Breast epithelium (tissue), 4 donors: ENCODE measurements around the gene EBF3. TPM values are rescaled to one million over a fixed set of nuclear protein-coding genes. Genes with fewer than 3 reads are reported as not detected.

Experiments
- DNase-seq, 2 donors: peaks; one replicate each; pipeline ENCODE4 v3.0.0-alpha.2; 2019; ENCODE audit warnings: low spot score in 2 of 2
- H3K27ac ChIP-seq, 2 donors: fragments of 200-600 bp; sonication (generic) in 1 of 2; one replicate each; pipeline ENCODE4 v1.5.1; 2016 to 2019; ENCODE audit warnings: mild to moderate bottlenecking in 1 of 2
- H3K27me3 ChIP-seq, 2 donors: fragments of 200-600 bp; sonication (generic) in 1 of 2; one replicate each; pipeline versions ENCODE4 v1.5.1 to v1.6.0; 2017 to 2019; ENCODE audit warnings: control low read depth in 1 of 2, mild to moderate bottlenecking in 1 of 2
- H3K36me3 ChIP-seq: fragments of 200-600 bp; one replicate; pipeline ENCODE4 v1.5.1; 2019
- H3K4me1 ChIP-seq, 2 donors: fragments of 200-600 bp; sonication (generic); one replicate each; pipeline ENCODE4 v1.5.1; 2016 to 2019; ENCODE audit warnings: control low read depth in 1 of 2
- H3K4me3 ChIP-seq, 3 donors: fragments of 200-600 bp; sonication (generic); 1 replicate in 2 of 3; 2 replicates in 1 of 3; pipeline ENCODE4 v1.5.1; 2016 to 2019; ENCODE audit warnings: mild to moderate bottlenecking in 3 of 3, moderate library complexity in 2 of 3
- H3K9me3 ChIP-seq, 2 donors: fragments of 200-600 bp; sonication (generic) in 1 of 2; one replicate each; pipeline ENCODE4 v1.5.1; 2016 to 2019; ENCODE audit warnings: control low read depth in 1 of 2
- POLR2A ChIP-seq: fragments of 450-650 bp; IDR thresholded peaks from one replicate; pipeline ENCODE4 v1.6.1; 2016; ENCODE audit warnings: antibody characterized with exemption, mild to moderate bottlenecking, moderate library complexity
- POLR2AphosphoS5 ChIP-seq, 3 donors: sonication (generic); formaldehyde crosslinking; IDR thresholded peaks; one replicate each; pipeline ENCODE4 v1.6.1; 2017; ENCODE audit warnings: antibody characterized with exemption in 3 of 3
- intact Hi-C: fragments of 100-400 bp; cut with DNase I; formaldehyde crosslinking; loops from one replicate; pipeline ENCODE4 v1.15.1; 2023; ENCODE audit warnings: low total_unique reads
- total RNA-seq, 3 donors: library from RNA; depleted of rRNA; stranded (reverse); fragments of >200 nt; gene quantifications; one replicate each; pipeline ENCODE4 v1.1.0, GENCODE V29; 2016
- TF ChIP-seq, protein P1 (sequence below), 3 donors: fragments of 450-650 bp; IDR thresholded peaks; one replicate each; pipeline ENCODE4 v1.5.1; 2016 to 2017; ENCODE audit warnings: antibody characterized with exemption in 3 of 3, mild to moderate bottlenecking in 3 of 3, moderate library complexity in 3 of 3

The EBF3 gene
- total RNA-seq, 3 donors from 2014 or later, result 4.2 to 28.0 (median 6.6) TPM

DNA sequence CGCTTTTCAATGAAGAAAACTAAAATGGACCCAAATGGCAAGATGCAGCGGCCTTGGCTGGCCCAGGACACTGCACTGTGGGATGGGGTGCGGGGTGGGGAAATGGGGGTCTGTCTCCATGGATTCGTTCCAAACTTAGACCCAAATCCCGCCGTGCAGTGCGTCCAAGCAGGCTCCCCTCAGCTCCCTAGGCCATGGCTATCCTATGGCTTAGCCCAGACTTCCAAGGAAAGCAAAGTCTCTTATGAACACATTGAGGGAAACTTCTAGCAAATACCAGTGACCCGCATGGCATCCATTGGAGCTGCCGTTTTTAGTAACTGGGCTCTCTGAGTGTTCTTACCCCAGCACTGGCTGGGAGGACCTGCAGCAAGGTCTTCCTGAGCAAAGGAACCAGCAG, 122.5 kb downstream of the EBF3 start:
- Histone ChIP-seq H3K36me3 (no peaks in the 10 kb centered on the region), H3K9me3 (peaks cover 0 to 7% of the 10 kb centered on the region in 2 donors), H3K27me3 (no peaks in the 10 kb centered on the region), H3K27ac (no peak overlapping the region), H3K4me1 (no peaks in the 10 kb centered on the region), H3K4me3 (no peak overlapping the region)
- no peak for DNase-seq
- TF ChIP-seq, protein P1, sequence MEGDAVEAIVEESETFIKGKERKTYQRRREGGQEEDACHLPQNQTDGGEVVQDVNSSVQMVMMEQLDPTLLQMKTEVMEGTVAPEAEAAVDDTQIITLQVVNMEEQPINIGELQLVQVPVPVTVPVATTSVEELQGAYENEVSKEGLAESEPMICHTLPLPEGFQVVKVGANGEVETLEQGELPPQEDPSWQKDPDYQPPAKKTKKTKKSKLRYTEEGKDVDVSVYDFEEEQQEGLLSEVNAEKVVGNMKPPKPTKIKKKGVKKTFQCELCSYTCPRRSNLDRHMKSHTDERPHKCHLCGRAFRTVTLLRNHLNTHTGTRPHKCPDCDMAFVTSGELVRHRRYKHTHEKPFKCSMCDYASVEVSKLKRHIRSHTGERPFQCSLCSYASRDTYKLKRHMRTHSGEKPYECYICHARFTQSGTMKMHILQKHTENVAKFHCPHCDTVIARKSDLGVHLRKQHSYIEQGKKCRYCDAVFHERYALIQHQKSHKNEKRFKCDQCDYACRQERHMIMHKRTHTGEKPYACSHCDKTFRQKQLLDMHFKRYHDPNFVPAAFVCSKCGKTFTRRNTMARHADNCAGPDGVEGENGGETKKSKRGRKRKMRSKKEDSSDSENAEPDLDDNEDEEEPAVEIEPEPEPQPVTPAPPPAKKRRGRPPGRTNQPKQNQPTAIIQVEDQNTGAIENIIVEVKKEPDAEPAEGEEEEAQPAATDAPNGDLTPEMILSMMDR (IDR thresholded peaks at IDR 0.05), result no peak
- no peak for TF ChIP-seq POLR2A
- no peak for TF ChIP-seq POLR2AphosphoS5 (IDR thresholded peaks at IDR 0.05)
- intact Hi-C loops, result no loop called here

DNA sequence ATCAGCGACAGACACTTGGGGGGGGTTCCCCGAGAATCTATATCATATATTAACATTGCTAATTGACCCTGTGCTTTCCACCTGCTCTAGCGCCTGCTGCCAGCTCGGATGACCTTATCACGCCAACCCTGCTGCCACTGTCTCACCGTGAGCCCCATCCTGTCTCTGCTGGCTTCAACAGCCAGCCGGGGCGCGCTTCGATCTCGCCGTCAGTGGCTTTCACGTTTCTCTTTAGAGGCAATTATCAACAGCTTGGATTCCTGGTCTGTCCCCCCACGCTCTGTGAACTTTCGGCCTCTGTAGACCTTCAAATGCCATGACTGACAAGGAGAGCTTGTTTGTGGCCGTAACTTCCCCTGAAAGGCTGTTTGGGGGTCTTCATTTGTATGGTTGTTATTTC, 123.0 kb downstream of the EBF3 start:
- Histone ChIP-seq H3K9me3 (peaks cover 0 to 7% of the 10 kb centered on the region in 2 donors), H3K27me3 (no peaks in the 10 kb centered on the region), H3K4me3 (no peak overlapping the region), H3K27ac (no peak overlapping the region), H3K36me3 (peaks cover 3% of the 10 kb centered on the region), H3K4me1 (no peaks in the 10 kb centered on the region)
- intact Hi-C loops, result no loop called here
- DNase-seq, result no peak
- TF ChIP-seq, protein P1 (IDR thresholded peaks at IDR 0.05), result no peak
- TF ChIP-seq POLR2A (no peak), POLR2AphosphoS5 (IDR thresholded peaks at IDR 0.05) (no peak)

DNA sequence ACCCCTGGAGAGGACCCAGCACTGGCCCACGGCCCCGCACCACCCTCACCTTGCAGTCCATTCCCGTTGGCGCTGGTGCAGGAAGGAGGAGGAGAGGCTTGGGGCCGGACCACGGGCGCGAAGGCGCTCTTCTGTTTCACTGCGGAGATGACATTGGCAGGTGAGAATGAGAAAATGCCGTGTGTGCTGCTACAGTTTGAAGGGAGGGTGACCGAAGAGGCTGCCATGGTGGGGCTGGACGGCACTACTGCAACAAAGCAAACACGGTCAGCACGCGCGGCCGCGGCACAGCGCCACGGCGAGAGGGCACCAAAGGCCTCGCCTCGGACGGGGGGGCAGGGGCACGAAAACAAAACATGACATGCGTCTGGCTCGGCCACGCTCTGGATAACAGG, 123.9 kb downstream of the EBF3 start:
- no peaks in the 10 kb centered on the region for H3K4me1 ChIP-seq
- H3K9me3 ChIP-seq, result peaks cover 0 to 7% of the 10 kb centered on the region in 2 donors
- intact Hi-C loops, result no loop called here
- TF ChIP-seq, protein P1 (IDR thresholded peaks at IDR 0.05), result no peak
- no peak for TF ChIP-seq POLR2AphosphoS5 (IDR thresholded peaks at IDR 0.05)
- no peak for TF ChIP-seq POLR2A
- DNase-seq, result peak in 1 of 2 donors; percentile 5
- H3K36me3 ChIP-seq, result peaks cover 4% of the 10 kb centered on the region
- no peak overlapping the region for H3K4me3 ChIP-seq
- no peaks in the 10 kb centered on the region for H3K27me3 ChIP-seq
- H3K27ac ChIP-seq, result no peak overlapping the region

DNA sequence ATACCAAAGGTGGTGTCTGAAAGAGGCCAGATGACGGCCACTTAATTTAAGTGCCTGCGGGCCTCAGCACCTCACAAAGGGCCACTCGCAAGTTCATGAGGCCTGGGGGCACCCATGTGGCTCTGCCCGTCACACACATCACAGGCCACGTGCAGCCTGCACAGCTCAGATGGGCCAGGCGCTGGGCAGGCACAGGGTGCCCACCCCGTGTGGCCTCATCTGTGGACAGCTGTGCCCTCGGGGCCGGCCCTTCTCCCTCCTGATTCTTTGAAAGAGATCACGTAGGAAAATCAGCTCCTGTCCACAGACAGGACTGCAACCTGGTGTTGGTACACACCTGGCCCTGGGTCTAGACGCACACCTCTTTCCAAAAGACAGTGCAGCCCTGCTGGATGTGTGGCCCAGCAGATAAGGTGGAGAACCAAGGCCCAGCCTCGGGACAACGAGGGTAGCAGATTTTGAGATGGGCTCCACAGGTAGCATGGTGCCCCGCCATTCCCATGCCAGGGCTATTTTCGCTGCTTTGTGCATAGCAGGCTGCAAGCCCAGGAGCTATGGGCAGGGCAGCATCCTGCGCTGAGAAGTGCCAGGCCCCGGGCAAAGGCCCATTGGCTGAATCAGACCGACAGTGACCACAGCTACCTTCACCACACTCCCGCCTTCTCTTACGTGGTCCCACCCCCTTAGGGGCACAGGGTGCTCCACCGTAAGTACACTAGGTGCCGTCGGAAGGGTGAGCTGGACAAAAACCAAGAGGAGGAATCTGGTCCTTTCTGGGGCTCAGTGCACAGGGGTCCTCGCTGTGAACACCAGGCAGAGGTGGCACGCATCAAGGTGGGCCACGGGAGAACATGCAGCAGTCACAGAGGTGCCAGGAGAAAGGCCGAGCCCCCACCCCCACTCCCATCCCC, 124.5 kb downstream of the EBF3 start:
- H3K27ac ChIP-seq, result no peak overlapping the region
- peaks cover 0 to 7% of the 10 kb centered on the region in 2 donors for H3K9me3 ChIP-seq
- H3K36me3 ChIP-seq, result peaks cover 4% of the 10 kb centered on the region
- H3K4me1 ChIP-seq, result no peaks in the 10 kb centered on the region
- TF ChIP-seq POLR2AphosphoS5 (IDR thresholded peaks at IDR 0.05) (no peak), POLR2A (no peak)
- TF ChIP-seq, protein P1 (IDR thresholded peaks at IDR 0.05), result no peak
- H3K4me3 ChIP-seq, result no peak overlapping the region
- no peaks in the 10 kb centered on the region for H3K27me3 ChIP-seq
- intact Hi-C loops, result no loop called here
- peak in 1 of 2 donors; percentile 8 for DNase-seq

DNA sequence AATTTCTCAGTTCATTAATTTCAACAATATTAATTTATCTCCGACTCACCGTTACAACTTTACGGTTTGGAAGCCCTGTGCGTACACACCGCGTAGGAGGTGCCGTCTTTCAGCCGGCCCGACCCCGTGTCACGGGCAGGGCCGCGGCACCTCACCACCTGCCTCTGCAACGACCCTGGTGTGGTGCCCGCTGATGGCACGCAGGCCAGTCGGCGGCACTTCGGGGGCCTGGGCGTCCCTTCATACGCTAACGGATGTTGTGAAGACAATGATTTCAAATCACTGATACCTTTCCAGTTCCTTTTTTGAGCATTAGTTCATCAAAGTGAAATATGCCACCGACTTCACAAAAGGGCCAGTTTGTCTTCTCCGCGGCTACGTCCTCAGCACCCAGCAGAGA, 125.3 kb downstream of the EBF3 start:
- Histone ChIP-seq H3K27ac (no peak overlapping the region), H3K9me3 (peaks cover 0 to 7% of the 10 kb centered on the region in 2 donors), H3K4me1 (no peaks in the 10 kb centered on the region), H3K4me3 (no peak overlapping the region), H3K27me3 (no peaks in the 10 kb centered on the region), H3K36me3 (peaks cover 4% of the 10 kb centered on the region)
- TF ChIP-seq POLR2A (no peak), POLR2AphosphoS5 (IDR thresholded peaks at IDR 0.05) (no peak)
- TF ChIP-seq, protein P1 (IDR thresholded peaks at IDR 0.05), result no peak
- intact Hi-C loops, result no loop called here
- peak in 1 of 2 donors; percentile 9 for DNase-seq
